KOPT-K1 (cell line): ENCODE results near the gene ZDHHC3.

Source experiments
- H3K27ac ChIP-seq: fragments of 200-600 bp; sonication (generic); 2 replicates; pipeline ENCODE4 v1.5.1; 2016; ENCODE audit warnings: antibody characterized with exemption, mild to moderate bottlenecking, low read depth, low read length; ENCODE audit not compliant: poor library complexity, severe bottlenecking
- H3K36me3 ChIP-seq: fragments of 200-600 bp; sonication (generic); 2 replicates; pipeline ENCODE4 v1.5.1; 2017; ENCODE audit warnings: antibody characterized with exemption, mild to moderate bottlenecking, low read length, moderate library complexity; ENCODE audit not compliant: insufficient read depth
- H3K9me3 ChIP-seq: fragments of 200-600 bp; sonication (generic); 2 replicates; pipeline ENCODE4 v1.5.1; 2017; ENCODE audit warnings: antibody characterized with exemption, low read length, mild to moderate bottlenecking; ENCODE audit not compliant: insufficient read depth, poor library complexity, severe bottlenecking

ZDHHC3 gene

DNA sequence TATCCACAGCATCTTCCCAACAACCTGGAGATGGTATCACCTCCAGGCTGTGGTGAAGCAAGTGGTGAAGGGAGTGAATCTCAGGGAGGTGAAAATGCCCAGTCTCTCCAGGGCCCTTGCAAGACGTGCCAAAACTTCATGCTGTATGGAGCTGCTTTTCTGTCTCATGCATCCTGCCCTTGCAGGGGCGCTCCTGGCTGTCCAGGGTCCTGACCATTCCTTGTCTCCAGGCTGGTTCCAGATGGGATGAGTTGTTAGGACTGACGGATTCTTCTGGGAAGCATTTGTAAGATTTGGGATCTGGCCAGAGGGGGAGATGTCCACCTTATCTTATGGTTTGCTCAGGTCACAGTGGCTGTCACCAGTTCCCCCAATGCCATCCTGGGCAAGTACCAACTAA lies 85.7 kb downstream of the ZDHHC3 start:
- no peaks in the 10 kb centered on the region for H3K36me3 ChIP-seq

DNA sequence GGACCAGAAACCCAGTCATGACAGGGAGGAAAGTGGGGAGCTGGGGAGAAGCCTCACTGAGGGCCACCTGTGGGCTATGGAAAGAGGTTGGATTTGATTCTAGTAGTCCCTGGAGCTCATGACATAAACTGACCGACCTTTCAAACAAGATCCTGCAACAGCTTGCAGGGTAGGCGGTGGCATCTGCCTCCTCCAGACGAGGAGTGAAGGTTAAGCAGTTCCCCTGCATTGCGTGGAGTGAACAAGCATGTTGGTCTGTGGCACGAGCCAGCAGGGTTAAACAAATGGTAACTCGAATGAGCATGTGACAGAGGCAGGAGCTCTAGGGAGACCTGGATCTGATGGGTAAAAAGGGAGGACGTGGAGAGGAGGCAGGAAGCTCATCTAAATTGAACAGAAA lies 88.9 kb downstream of the ZDHHC3 start:
- no peaks in the 10 kb centered on the region for H3K9me3 ChIP-seq
- H3K27ac ChIP-seq, result no peak overlapping the region
- H3K36me3 ChIP-seq, result no peaks in the 10 kb centered on the region

More for the DNA sequence above, 85.7 kb downstream of the ZDHHC3 start:
- H3K9me3 ChIP-seq, result no peaks in the 10 kb centered on the region
- H3K27ac ChIP-seq, result no peak overlapping the region

DNA sequence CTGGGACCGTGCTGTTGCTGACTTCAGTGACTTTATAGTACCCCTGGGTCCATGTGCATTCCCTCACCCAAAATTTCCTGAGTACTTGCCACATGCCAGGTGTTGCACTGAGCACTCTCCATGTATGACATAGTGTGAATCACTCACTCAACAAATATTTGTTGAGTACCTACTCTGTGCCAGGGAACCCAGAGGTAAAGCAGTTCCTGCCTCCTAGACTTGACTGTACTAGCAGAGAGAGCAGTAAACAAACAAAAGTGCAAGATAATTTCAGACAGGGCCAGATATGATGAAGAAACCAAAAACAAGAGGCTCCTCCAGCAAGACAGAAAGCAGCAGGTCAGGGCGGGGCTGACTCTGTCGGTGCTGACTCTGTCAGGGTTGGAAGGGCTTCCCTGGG lies 89.4 kb downstream of the ZDHHC3 start:
- H3K9me3 ChIP-seq, result no peaks in the 10 kb centered on the region
- no peak overlapping the region for H3K27ac ChIP-seq
- H3K36me3 ChIP-seq, result no peaks in the 10 kb centered on the region

DNA sequence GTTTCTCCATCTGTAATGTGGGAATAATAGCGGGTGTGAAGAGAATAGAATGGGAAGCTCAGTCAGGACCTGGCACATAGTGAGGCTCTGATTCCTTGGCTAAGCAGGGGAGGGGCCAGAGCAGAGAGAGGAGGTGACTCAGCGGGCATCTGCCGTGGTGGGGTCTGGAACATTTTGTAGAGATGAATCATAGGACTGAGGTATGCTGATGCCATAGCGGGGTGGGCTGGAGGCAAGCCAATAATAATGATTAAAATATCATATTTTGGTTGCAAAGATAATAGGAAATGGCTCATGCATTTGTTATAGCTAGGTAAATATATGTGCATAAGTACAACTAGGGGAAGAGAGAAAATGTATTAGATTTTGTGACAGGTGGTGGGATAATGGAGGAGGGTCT lies 90.4 kb downstream of the ZDHHC3 start:
- Histone ChIP-seq H3K9me3 (no peaks in the 10 kb centered on the region), H3K36me3 (no peaks in the 10 kb centered on the region), H3K27ac (no peak overlapping the region)

DNA sequence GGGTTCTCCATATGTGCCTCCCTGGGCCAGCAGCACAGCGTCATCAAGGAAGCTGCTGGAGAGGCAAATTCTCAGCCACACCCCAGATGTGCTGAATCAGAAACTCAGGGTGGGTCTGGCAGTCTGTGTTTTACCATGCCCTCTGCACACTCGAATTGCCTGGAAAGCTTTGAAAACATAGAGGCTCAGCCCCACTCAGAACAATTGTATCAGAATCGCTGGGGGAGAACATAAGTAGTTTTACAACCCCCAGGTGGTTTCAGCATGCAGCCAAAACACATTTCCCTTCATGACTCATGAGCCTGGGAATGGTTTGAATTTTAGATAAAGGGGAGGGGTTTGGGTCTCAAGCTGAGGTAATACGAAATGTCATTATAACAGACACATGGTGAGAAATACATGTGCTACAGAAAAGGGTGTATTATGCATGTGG lies 92.0 kb downstream of the ZDHHC3 start:
- Histone ChIP-seq H3K9me3 (no peaks in the 10 kb centered on the region), H3K36me3 (no peaks in the 10 kb centered on the region), H3K27ac (no peak overlapping the region)

DNA sequence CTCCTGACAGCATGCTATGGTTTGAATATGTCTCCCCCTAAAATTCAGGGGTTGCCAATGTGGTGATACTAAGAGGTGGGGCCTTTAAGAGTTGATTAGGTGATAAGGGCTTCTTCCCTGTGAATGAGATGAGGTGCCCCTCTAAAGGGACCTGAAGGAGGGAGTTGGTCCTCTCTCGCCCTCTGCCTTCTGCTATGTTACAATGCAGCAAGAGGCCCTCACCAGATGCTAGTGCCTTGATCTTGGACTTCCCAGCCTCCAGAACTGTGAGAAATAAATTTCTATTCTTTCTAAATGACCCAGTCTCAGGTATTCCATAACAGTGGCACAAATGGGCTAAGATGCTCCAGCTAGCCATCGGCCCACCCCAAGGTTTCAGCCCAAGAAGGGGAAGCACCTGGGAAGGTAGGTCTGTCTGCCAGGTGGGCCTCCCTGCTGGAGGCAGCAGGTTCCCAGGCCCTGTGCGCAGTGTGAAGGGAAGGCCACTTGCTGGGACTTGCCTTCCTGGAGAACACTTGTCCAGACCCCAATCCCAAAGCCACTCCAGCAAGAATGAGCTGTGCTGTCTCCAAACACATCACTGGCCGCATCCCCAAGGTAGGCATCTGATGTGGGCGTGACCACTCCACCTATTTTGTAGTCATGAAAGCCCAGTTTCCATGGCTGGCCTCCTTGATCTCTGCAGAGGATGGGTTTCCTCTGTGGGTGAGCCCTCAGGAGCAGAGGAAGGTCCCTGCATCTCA lies 92.6 kb downstream of the ZDHHC3 start:
- no peaks in the 10 kb centered on the region for H3K36me3 ChIP-seq
- no peak overlapping the region for H3K27ac ChIP-seq
- no peaks in the 10 kb centered on the region for H3K9me3 ChIP-seq

DNA sequence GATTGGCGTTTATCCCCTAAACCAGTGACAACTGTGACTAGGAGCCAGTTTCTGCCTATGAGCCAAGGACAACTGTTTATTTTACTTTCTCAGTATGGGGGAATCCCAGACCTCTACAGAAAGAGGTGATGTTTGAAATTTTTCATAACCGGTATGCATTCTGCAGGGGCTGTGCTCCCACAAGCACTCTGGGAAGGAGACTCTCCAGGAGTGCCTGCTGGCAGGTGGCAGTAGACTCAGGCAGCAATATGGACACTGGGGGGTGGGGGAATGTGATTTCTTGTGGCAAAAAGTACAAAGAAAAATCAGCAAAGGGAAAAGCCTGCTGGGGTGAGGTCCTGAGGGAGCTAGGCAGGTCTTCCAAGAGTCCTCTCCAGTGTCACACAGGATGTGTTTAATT lies 95.7 kb downstream of the ZDHHC3 start:
- no peaks in the 10 kb centered on the region for H3K36me3 ChIP-seq
- no peaks in the 10 kb centered on the region for H3K9me3 ChIP-seq
- H3K27ac ChIP-seq, result no peak overlapping the region

DNA sequence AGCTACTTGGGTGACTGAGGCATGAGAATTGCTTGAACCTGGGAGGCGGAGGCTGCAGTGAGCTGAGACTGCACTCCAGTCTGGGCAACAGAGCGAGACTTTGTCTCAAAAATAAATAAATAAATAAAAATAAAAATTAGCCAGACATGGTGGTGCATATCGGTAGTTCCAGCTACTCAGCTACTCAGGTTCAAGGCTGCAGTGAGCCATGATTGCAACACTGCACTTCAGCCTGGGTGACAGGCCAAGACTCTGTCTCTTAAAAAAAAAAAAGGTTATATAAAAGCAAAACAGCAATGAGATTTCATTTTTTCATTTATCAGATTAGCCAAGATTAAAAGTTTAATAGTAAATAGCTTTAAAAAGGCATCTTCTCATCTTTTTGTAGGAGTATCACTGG lies 98.6 kb downstream of the ZDHHC3 start:
- Histone ChIP-seq H3K27ac (no peak overlapping the region), H3K36me3 (no peaks in the 10 kb centered on the region), H3K9me3 (no peaks in the 10 kb centered on the region)

DNA sequence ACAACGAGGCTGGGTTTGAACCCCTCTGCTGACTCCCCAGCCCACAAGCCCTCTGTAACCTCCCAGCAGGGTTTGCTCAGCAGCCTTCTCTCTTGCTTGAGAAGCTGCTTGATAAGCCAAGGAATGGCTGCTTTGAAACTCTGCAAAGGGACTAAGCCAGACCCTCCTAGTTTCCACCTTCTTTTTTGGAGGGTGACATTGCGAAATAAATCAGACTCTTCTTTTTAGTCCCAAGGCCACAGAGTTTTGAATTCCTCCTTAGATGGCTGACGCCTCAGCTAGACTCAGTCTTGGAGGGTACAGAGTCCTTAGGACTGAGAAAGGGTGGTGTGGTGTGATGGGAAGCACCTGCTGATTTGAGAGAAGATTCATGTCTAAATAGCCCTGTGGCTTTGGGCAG lies 100.4 kb downstream of the ZDHHC3 start:
- Histone ChIP-seq H3K9me3 (no peaks in the 10 kb centered on the region), H3K36me3 (no peaks in the 10 kb centered on the region), H3K27ac (no peak overlapping the region)
